Endodermal cell (in vitro differentiated cells): ENCODE measurements around the gene CHSY1. TPM values are rescaled to one million over a fixed set of nuclear protein-coding genes. Genes with fewer than 3 reads are reported as not detected.

Experiments
- DNase-seq: peaks from one replicate; pipeline ENCODE4 v3.0.0-alpha.2; 2017
- H3K27ac ChIP-seq: 2 replicates; pipeline ENCODE4 v1.5.1; 2013; ENCODE audit warnings: mild to moderate bottlenecking, low read depth, low read length, moderate library complexity
- H3K27me3 ChIP-seq: 2 replicates; pipeline ENCODE4 v1.6.1; 2013; ENCODE audit warnings: mild to moderate bottlenecking, low read length, moderate library complexity; ENCODE audit not compliant: insufficient read depth, control insufficient read depth, poor library complexity, severe bottlenecking
- H3K36me3 ChIP-seq: 2 replicates; pipeline ENCODE4 v1.7.0; 2013; ENCODE audit warnings: mild to moderate bottlenecking, low read length, moderate library complexity; ENCODE audit not compliant: control insufficient read depth, insufficient read depth
- H3K4me1 ChIP-seq: one replicate; pipeline ENCODE4 v1.7.0; 2013; ENCODE audit warnings: low read length; ENCODE audit not compliant: control insufficient read depth, insufficient read depth
- H3K4me3 ChIP-seq: 2 replicates; pipeline ENCODE4 v1.5.1; 2013; ENCODE audit warnings: mild to moderate bottlenecking, low read length, moderate library complexity
- H3K9ac ChIP-seq: 2 replicates; pipeline ENCODE4 v1.6.1; 2013; ENCODE audit warnings: mild to moderate bottlenecking, low read length, moderate library complexity; ENCODE audit not compliant: poor library complexity, severe bottlenecking; ENCODE audit errors: extremely low read depth
- H3K9me3 ChIP-seq: 2 replicates; pipeline ENCODE4 v1.6.1; 2013; ENCODE audit warnings: mild to moderate bottlenecking, low read length, moderate library complexity; ENCODE audit not compliant: control insufficient read depth
- H3K27ac Mint-ChIP-seq: 2 replicates; pipeline ENCODE4 v1.8.0; 2020; ENCODE audit warnings: mixed read lengths
- H3K27me3 Mint-ChIP-seq: 2 replicates; pipeline ENCODE4 v1.8.0; 2021; ENCODE audit warnings: mild to moderate bottlenecking, mixed read lengths; ENCODE audit not compliant: insufficient read depth
- H3K36me3 Mint-ChIP-seq: 2 replicates; pipeline ENCODE4 v1.8.0; 2020; ENCODE audit warnings: low read depth, mixed read lengths
- H3K4me1 Mint-ChIP-seq: 2 replicates; pipeline ENCODE4 v1.8.0; 2020; ENCODE audit warnings: mixed read lengths
- H3K4me3 Mint-ChIP-seq: 2 replicates; pipeline ENCODE4 v1.8.0; 2020; ENCODE audit warnings: mild to moderate bottlenecking, moderate library complexity, mixed read lengths
- H3K9me3 Mint-ChIP-seq: 2 replicates; pipeline ENCODE4 v1.8.0; 2020; ENCODE audit warnings: mild to moderate bottlenecking, mixed read lengths
- WGBS, 2 experiments: methylation state at CpG; one replicate each; pipeline versions ENCODE4 v1.1.5 to v1.1.7; 2013; ENCODE audit warnings: missing lambda C conversion rate in 2 of 2, mixed read lengths in 1 of 2; ENCODE audit not compliant: insufficient coverage in 1 of 2, insufficient read length in 1 of 2; 5-methylcytosine and 5-hydroxymethylcytosine counted together
- total RNA-seq, 2 donors: library from RNA; stranded (reverse); fragmentation: NEBNext Ultra II Directional in 1 of 2; extraction: Animal tissue kit (Norgen Biotek cat#: 25700) in 1 of 2; gene quantifications; 2 replicates in 1 of 2; 3 replicates in 1 of 2; pipeline ENCODE4 v1.2.1, GENCODE V29; 2021
- TF ChIP-seq, protein P1 (sequence below): fragments of 200-600 bp; sonication (generic); conservative IDR thresholded peaks from 2 replicates; pipeline ENCODE4 v1.5.0; 2021; ENCODE audit warnings: antibody characterized with exemption, mild to moderate bottlenecking

The CHSY1 gene
- total RNA-seq, 2 donors from 2014 or later = 33.3 to 39.9 TPM

DNA sequence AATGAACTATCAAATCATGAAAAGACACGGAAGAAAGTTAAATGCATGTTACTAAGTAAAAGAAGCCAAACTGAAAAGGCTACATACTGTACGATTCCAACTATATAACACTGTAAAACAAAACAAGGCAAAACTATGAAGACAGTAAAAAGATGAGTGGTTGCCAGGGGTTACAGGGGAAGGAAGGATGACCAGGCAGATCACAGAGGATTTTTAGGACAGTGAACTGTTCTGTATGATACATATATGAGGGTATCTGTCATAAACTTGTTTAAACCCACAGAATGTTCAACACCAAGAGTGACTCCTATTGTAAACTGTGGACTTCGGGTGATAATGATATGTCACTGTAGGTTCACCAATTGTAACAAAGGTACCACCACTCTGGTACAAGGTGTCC is 60.6 kb downstream of the CHSY1 start:
- Histone ChIP-seq H3K4me3 (no peak overlapping the region), H3K36me3 (no peaks in the 10 kb centered on the region), H3K27ac (no peak overlapping the region), H3K9me3 (no peaks in the 10 kb centered on the region), H3K9ac (no peak overlapping the region), H3K27me3 (no peaks in the 10 kb centered on the region), H3K4me1 (peaks cover 11% of the 10 kb centered on the region)
- H3K27ac Mint-ChIP-seq = no peak overlapping the region
- WGBS, 2 experiments = 90 to 93% methylated on average over 1 to 3 of the region's 3 CpGs
- DNase-seq = no peak
- no peaks in the 10 kb centered on the region for H3K9me3 Mint-ChIP-seq
- H3K36me3 Mint-ChIP-seq = peaks cover 2% of the 10 kb centered on the region
- H3K4me1 Mint-ChIP-seq = peaks cover 46% of the 10 kb centered on the region
- H3K27me3 Mint-ChIP-seq = peaks cover 3% of the 10 kb centered on the region
- TF ChIP-seq, protein P1, sequence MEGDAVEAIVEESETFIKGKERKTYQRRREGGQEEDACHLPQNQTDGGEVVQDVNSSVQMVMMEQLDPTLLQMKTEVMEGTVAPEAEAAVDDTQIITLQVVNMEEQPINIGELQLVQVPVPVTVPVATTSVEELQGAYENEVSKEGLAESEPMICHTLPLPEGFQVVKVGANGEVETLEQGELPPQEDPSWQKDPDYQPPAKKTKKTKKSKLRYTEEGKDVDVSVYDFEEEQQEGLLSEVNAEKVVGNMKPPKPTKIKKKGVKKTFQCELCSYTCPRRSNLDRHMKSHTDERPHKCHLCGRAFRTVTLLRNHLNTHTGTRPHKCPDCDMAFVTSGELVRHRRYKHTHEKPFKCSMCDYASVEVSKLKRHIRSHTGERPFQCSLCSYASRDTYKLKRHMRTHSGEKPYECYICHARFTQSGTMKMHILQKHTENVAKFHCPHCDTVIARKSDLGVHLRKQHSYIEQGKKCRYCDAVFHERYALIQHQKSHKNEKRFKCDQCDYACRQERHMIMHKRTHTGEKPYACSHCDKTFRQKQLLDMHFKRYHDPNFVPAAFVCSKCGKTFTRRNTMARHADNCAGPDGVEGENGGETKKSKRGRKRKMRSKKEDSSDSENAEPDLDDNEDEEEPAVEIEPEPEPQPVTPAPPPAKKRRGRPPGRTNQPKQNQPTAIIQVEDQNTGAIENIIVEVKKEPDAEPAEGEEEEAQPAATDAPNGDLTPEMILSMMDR = no peak
- no peak overlapping the region for H3K4me3 Mint-ChIP-seq

DNA sequence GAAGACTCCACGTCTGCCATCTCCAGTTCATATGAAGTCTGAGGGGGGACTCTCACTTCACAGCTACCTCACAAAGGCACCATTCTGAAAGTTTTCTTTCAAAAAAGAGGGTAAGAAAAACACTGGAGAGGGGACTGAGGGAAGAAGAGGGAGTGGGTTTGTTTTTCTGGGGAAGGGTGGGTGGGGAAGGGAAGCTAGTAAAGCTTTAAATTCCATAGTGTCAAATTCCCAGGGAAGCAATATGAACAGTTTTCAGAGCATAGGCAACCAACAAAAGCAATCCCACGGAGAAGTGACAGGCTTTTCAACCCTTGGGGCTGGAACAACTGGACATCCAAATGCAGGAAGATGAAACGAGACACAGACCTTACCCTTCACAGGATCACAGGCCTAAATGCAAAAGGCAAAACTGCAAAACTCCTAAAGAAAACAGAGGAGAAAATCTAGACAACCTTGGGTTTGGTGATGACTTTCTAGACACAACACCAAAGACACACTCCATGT is 61.7 kb downstream of the CHSY1 start:
- Histone ChIP-seq H3K4me1 (peaks cover 11% of the 10 kb centered on the region), H3K27ac (peak overlapping the region; percentile 8)
- TF ChIP-seq, protein P1 = no peak

GRCh38 chr15:101189409-101190091 is 62.3 kb downstream of the CHSY1 start:
- Histone ChIP-seq H3K4me3 (no peak overlapping the region), H3K36me3 (peaks cover 6% of the 10 kb centered on the region), H3K9me3 (no peaks in the 10 kb centered on the region), H3K4me1 (peaks cover 11% of the 10 kb centered on the region), H3K27me3 (no peaks in the 10 kb centered on the region), H3K9ac (no peak overlapping the region), H3K27ac (peak overlapping the region; percentile 8)
- no peaks in the 10 kb centered on the region for H3K9me3 Mint-ChIP-seq
- 88 to 94% methylated on average over 5 to 17 of the region's 17 CpGs for WGBS, 2 experiments
- no peak for DNase-seq
- H3K4me3 Mint-ChIP-seq = no peak overlapping the region
- H3K27me3 Mint-ChIP-seq = peaks cover 3% of the 10 kb centered on the region
- H3K4me1 Mint-ChIP-seq = peaks cover 46% of the 10 kb centered on the region
- TF ChIP-seq, protein P1 = no peak
- peak overlapping the region; percentile 11 for H3K27ac Mint-ChIP-seq
- H3K36me3 Mint-ChIP-seq = peaks cover 2% of the 10 kb centered on the region

More for the DNA sequence above, 61.7 kb downstream of the CHSY1 start:
- Histone ChIP-seq H3K9ac (no peak overlapping the region), H3K4me3 (no peak overlapping the region), H3K36me3 (peaks cover 1% of the 10 kb centered on the region), H3K9me3 (no peaks in the 10 kb centered on the region), H3K27me3 (no peaks in the 10 kb centered on the region)
- 65 to 80% methylated on average over 2 to 3 of the region's 3 CpGs for WGBS, 2 experiments
- no peaks in the 10 kb centered on the region for H3K9me3 Mint-ChIP-seq
- no peak overlapping the region for H3K4me3 Mint-ChIP-seq
- H3K27ac Mint-ChIP-seq = no peak overlapping the region
- DNase-seq = no peak
- peaks cover 2% of the 10 kb centered on the region for H3K36me3 Mint-ChIP-seq
- peaks cover 46% of the 10 kb centered on the region for H3K4me1 Mint-ChIP-seq
- peaks cover 3% of the 10 kb centered on the region for H3K27me3 Mint-ChIP-seq
